SK-N-SH treated with all-trans-retinoic acid at 6 μM for 48 hours (cell line): ENCODE data around the gene DHX57.
A peak's percentile ranks its signal among the peaks of the same experiment; 100 is the strongest.

ENCODE experiments used
- GLIS3 ChIP-seq: fragments of 250-450 bp; sonication (Bioruptor Pico); IDR thresholded peaks from 2 replicates; pipeline ENCODE4 v1.5.0; 2020; ENCODE audit warnings: mild to moderate bottlenecking, moderate library complexity
- ISL1 ChIP-seq: fragments of 250-450 bp; sonication (Bioruptor Pico); IDR thresholded peaks from 2 replicates; pipeline ENCODE4 v2.1.2; 2022; ENCODE audit warnings: mild to moderate bottlenecking, moderate library complexity
- OSR1 ChIP-seq: fragments of 250-450 bp; sonication (Bioruptor Pico); IDR thresholded peaks from 2 replicates; pipeline ENCODE4 v1.8.0; 2022; ENCODE audit warnings: moderate library complexity, mild to moderate bottlenecking, inconsistent platforms
- PATZ1 ChIP-seq: fragments of 250-450 bp; sonication (Bioruptor Pico); IDR thresholded peaks from 2 replicates; pipeline ENCODE4 v1.8.0; 2020; ENCODE audit warnings: mild to moderate bottlenecking, moderate library complexity, borderline replicate concordance
- RARB ChIP-seq: fragments of 250-450 bp; sonication (Bioruptor Pico); IDR thresholded peaks from 2 replicates; pipeline ENCODE4 v1.8.0; 2021; ENCODE audit warnings: mild to moderate bottlenecking, moderate library complexity
- SNAI2 ChIP-seq: fragments of 250-450 bp; sonication (Bioruptor Pico); IDR thresholded peaks from 2 replicates; pipeline ENCODE4 v1.5.0; 2020; ENCODE audit warnings: mild to moderate bottlenecking, moderate library complexity
- TOX ChIP-seq: fragments of 250-450 bp; sonication (Bioruptor Pico); IDR thresholded peaks from 2 replicates; pipeline ENCODE4 v1.8.0; 2021; ENCODE audit warnings: mild to moderate bottlenecking, moderate library complexity, borderline replicate concordance
- ZFP3 ChIP-seq: fragments of 250-450 bp; sonication (Bioruptor Pico); IDR thresholded peaks from 2 replicates; pipeline ENCODE4 v1.5.0; 2020; ENCODE audit warnings: mild to moderate bottlenecking, moderate library complexity
- ZFP30 ChIP-seq: fragments of 450-650 bp; formaldehyde crosslinking; IDR thresholded peaks from 2 replicates; pipeline ENCODE4 v1.5.0; 2022; ENCODE audit warnings: mild to moderate bottlenecking, moderate library complexity
- ZNF70 ChIP-seq: fragments of 450-650 bp; formaldehyde crosslinking; IDR thresholded peaks from 2 replicates; pipeline ENCODE4 v1.5.0; 2020; ENCODE audit warnings: mild to moderate bottlenecking, moderate library complexity
- ZNF8 ChIP-seq: fragments of 450-650 bp; formaldehyde crosslinking; IDR thresholded peaks from 2 replicates; pipeline ENCODE4 v1.5.0; 2020; ENCODE audit warnings: mild to moderate bottlenecking, moderate library complexity
- TF ChIP-seq, protein P1 (sequence below): fragments of 250-450 bp; sonication (Bioruptor Pico); IDR thresholded peaks from 2 replicates; pipeline ENCODE4 v1.5.1; 2020; ENCODE audit warnings: low read depth, mild to moderate bottlenecking, moderate library complexity
- TF ChIP-seq, protein P2 (sequence below): fragments of 250-450 bp; sonication (Bioruptor Pico); IDR thresholded peaks from 2 replicates; pipeline ENCODE4 v1.5.0; 2020; ENCODE audit warnings: mild to moderate bottlenecking, moderate library complexity

DNA sequence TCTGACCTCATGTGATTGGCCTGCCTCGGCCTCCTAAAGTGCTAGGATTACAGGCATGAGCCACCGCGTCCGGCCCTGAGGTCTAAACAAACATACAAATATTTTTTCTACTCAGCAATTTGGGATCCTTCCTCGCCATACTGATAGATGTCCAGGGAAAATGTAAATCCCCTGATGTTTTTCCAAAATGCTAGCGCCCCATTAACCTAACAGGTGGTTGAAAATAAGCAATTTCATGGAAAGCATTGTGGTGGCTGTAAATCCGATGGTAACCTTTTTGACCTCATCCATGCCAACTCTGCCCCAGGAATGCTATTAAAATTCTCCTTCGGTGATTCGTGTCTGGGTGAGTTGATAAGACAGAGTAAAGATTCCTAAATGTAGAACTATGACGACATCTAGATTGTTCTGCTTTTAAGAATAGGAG is 78.5 kb downstream of the DHX57 start:
- TF ChIP-seq ZFP30 = no peak
- TF ChIP-seq ZNF8 (CRISPR knock-in tag) = no peak
- no peak for TF ChIP-seq TOX
- TF ChIP-seq, protein P1, sequence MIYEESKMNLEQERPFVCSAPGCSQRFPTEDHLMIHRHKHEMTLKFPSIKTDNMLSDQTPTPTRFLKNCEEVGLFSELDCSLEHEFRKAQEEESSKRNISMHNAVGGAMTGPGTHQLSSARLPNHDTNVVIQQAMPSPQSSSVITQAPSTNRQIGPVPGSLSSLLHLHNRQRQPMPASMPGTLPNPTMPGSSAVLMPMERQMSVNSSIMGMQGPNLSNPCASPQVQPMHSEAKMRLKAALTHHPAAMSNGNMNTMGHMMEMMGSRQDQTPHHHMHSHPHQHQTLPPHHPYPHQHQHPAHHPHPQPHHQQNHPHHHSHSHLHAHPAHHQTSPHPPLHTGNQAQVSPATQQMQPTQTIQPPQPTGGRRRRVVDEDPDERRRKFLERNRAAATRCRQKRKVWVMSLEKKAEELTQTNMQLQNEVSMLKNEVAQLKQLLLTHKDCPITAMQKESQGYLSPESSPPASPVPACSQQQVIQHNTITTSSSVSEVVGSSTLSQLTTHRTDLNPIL (CRISPR knock-in tag) = peak; percentile 100
- peak; percentile 100 for TF ChIP-seq ISL1
- TF ChIP-seq RARB (CRISPR knock-in tag) = no peak
- TF ChIP-seq OSR1 (CRISPR knock-in tag) = no peak
- TF ChIP-seq SNAI2 (CRISPR knock-in tag) = peak; percentile 88; the same call in 1 of the 2 replicates
- TF ChIP-seq, protein P2, sequence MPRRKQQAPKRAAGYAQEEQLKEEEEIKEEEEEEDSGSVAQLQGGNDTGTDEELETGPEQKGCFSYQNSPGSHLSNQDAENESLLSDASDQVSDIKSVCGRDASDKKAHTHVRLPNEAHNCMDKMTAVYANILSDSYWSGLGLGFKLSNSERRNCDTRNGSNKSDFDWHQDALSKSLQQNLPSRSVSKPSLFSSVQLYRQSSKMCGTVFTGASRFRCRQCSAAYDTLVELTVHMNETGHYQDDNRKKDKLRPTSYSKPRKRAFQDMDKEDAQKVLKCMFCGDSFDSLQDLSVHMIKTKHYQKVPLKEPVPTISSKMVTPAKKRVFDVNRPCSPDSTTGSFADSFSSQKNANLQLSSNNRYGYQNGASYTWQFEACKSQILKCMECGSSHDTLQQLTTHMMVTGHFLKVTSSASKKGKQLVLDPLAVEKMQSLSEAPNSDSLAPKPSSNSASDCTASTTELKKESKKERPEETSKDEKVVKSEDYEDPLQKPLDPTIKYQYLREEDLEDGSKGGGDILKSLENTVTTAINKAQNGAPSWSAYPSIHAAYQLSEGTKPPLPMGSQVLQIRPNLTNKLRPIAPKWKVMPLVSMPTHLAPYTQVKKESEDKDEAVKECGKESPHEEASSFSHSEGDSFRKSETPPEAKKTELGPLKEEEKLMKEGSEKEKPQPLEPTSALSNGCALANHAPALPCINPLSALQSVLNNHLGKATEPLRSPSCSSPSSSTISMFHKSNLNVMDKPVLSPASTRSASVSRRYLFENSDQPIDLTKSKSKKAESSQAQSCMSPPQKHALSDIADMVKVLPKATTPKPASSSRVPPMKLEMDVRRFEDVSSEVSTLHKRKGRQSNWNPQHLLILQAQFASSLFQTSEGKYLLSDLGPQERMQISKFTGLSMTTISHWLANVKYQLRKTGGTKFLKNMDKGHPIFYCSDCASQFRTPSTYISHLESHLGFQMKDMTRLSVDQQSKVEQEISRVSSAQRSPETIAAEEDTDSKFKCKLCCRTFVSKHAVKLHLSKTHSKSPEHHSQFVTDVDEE (CRISPR knock-in tag) = no peak
- TF ChIP-seq ZNF70 (CRISPR knock-in tag) = no peak
- TF ChIP-seq ZFP3 = peak; percentile 75
- TF ChIP-seq GLIS3 (CRISPR knock-in tag) = peak; percentile 93
- peak; percentile 85; the same call in 1 of the 2 replicates for TF ChIP-seq PATZ1 (CRISPR knock-in tag)
